Brain microvascular endothelial cell (primary cell): ENCODE data around the gene EEA1.
A peak's percentile ranks its signal among the peaks of the same experiment; 100 is the strongest.

ENCODE experiments used
- DNase-seq: peaks from one replicate; pipeline ENCODE4 v3.0.0-alpha.2; 2020
- H3K27ac ChIP-seq: fragments of 250-450 bp; sonication (Bioruptor Pico); 2 replicates; pipeline ENCODE4 v1.5.1; 2020; ENCODE audit warnings: mild to moderate bottlenecking, moderate library complexity
- H3K27me3 ChIP-seq: fragments of 250-450 bp; sonication (Bioruptor Pico); replicated peaks from 2 replicates; pipeline ENCODE4 v1.5.1; 2020; ENCODE audit warnings: mild to moderate bottlenecking
- H3K36me3 ChIP-seq: fragments of 250-450 bp; sonication (Bioruptor Pico); replicated peaks from 2 replicates; pipeline ENCODE4 v1.5.1; 2020; ENCODE audit warnings: mild to moderate bottlenecking
- H3K4me3 ChIP-seq: 2 replicates; pipeline ENCODE4 v1.5.1; 2011; ENCODE audit warnings: low read depth, mild to moderate bottlenecking, control low read depth, low read length, moderate library complexity
- in situ Hi-C: cut with HindIII; loops from 2 replicates; pipeline ENCODE4 v1.10.0; 2017; ENCODE audit warnings: low sequenced_read_pairs, low pct_ligation_motif_present
- TF ChIP-seq, protein P1 (sequence below): IDR thresholded peaks from 2 replicates; pipeline ENCODE4 v1.5.1; 2011; ENCODE audit warnings: low read depth, mild to moderate bottlenecking, moderate library complexity, low read length, control low read depth, inconsistent platforms; ENCODE audit errors: missing control alignments

EEA1 gene

DNA sequence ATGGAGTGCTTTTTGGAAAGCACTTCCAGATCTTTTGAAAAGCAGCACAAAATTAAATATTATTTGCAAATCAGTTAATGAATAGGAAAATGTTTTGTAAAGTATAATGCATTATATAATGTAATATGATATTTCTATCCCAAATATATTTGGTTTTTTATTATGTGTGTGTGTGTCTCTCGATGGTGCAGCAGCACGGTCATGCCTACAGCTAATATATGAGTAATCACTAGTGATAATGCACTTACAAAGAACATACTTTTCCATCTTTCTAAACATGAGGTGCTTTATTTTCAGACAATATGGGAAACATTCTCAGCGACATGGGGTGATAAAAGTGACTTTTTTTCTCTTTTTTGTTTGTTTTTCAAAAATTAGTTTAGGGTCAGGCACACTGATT lies 1.3 kb upstream of the EEA1 start:
- Histone ChIP-seq H3K36me3 (no peaks in the 10 kb centered on the region), H3K27me3 (no peaks in the 10 kb centered on the region), H3K27ac (no peak overlapping the region), H3K4me3 (no peak overlapping the region)
- in situ Hi-C loops: no loop called here
- DNase-seq: no peak
- TF ChIP-seq, protein P1, sequence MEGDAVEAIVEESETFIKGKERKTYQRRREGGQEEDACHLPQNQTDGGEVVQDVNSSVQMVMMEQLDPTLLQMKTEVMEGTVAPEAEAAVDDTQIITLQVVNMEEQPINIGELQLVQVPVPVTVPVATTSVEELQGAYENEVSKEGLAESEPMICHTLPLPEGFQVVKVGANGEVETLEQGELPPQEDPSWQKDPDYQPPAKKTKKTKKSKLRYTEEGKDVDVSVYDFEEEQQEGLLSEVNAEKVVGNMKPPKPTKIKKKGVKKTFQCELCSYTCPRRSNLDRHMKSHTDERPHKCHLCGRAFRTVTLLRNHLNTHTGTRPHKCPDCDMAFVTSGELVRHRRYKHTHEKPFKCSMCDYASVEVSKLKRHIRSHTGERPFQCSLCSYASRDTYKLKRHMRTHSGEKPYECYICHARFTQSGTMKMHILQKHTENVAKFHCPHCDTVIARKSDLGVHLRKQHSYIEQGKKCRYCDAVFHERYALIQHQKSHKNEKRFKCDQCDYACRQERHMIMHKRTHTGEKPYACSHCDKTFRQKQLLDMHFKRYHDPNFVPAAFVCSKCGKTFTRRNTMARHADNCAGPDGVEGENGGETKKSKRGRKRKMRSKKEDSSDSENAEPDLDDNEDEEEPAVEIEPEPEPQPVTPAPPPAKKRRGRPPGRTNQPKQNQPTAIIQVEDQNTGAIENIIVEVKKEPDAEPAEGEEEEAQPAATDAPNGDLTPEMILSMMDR: no peak

GRCh38 chr12:92929983-92930382 lies 888 bp upstream of the EEA1 start:
- peak overlapping the region; percentile 85 for H3K27ac ChIP-seq
- H3K27me3 ChIP-seq: no peaks in the 10 kb centered on the region
- no peaks in the 10 kb centered on the region for H3K36me3 ChIP-seq
- TF ChIP-seq, protein P1: no peak
- in situ Hi-C loops: no loop called here
- H3K4me3 ChIP-seq: peak overlapping the region; percentile 73
- no peak for DNase-seq

DNA sequence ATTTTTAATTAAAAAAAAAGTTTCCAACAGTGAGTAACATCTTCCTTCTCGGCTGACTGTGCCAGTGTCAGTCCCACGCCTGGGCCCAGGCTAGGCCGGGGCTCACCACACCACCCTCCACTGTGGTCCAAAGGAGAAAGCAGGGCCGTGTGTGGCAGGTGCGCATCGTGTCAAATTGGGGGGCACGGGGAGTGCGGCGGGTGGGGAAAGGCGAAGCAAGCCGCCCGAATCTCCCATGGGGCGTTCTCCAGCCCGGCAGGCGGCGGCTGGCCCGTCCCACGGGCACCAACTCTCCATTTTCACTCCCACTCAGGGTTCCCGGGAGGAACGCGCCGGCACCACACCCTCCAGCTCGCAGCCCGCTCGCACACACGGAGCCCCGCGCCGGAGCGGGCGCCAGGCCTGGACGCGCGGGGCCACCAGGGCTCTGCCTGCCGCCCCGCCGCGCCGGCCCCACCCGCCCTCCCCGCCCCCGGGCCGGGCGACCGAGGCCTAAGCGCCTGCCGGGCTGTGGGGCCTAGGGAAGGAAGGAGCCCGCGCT lies 604 bp downstream of the EEA1 start:
- Histone ChIP-seq H3K27me3 (no peaks in the 10 kb centered on the region), H3K27ac (peak overlapping the region; percentile 85), H3K4me3 (peak overlapping the region; percentile 77), H3K36me3 (no peaks in the 10 kb centered on the region)
- peak; percentile 28 for DNase-seq
- TF ChIP-seq, protein P1: no peak
- in situ Hi-C loops: no loop called here

DNA sequence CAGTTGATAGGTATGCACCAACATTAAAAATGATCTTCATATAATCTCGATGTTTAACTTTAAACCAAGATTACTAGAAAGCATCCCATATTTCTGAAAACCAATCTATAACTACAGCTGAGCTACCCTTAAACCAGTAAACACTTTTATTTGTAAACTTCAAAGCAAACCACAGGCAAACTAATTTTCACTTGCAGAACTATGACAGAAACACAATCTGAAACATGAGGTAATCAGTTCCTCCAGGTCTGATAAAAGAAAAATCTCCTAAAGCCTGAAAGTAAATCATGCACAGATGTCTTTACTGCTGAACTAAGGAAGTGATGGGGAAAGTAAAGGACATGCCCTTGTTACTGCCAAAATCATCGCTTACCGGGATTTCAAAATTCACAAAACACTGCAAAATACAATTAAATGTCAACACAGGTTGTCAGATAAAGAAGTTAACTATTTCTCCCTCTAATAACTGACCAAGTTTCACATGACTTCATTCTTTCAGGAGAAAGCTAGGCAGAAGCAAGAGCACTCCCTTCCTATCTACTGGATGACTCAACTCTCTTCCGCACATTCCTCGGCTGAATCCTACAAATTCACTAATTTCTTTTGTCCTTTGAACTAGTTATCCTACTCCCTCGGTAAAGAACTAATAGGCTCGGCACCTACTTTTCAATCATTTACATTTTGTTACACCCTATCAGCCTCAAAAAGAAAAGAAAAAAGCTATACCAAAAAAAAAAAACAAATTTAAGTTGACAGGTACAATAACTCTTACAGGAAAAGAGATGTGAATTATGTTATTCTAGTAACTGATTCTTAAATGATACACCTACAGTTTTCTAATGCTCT lies 1.4 kb downstream of the EEA1 start:
- TF ChIP-seq, protein P1: no peak
- H3K27ac ChIP-seq: peak overlapping the region; percentile 85
- DNase-seq: peak; percentile 60
- no peaks in the 10 kb centered on the region for H3K36me3 ChIP-seq
- H3K27me3 ChIP-seq: no peaks in the 10 kb centered on the region
- H3K4me3 ChIP-seq: peak overlapping the region; percentile 77
- in situ Hi-C loops: no loop called here

DNA sequence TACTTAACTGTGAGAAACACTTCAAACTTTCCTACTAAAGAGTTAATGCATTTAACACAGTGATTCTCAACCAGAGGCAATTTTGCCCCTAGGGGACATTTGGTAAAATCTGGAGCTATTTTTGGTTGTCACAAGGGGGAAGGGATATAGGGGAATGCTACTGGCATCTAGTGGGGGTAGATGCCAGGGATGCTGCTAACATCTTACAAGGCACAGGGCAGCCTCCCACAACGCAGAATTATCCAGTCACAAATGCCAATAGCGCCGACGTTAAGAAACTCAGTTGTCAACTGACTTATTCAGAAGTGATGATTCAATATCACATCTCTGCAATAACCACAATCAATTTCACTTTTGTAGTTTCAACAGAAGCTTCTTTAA lies 2.0 kb downstream of the EEA1 start:
- in situ Hi-C loops: no loop called here
- Histone ChIP-seq H3K4me3 (peak overlapping the region; percentile 77), H3K27me3 (no peaks in the 10 kb centered on the region), H3K36me3 (no peaks in the 10 kb centered on the region), H3K27ac (peak overlapping the region; percentile 85)
- TF ChIP-seq, protein P1: peak; percentile 22
- DNase-seq: peak; percentile 34
